CD14-positive monocyte (primary cell): ENCODE data around the gene LLCFC1. TPM values are rescaled to one million over a fixed set of nuclear protein-coding genes. Genes with fewer than 3 reads are reported as not detected.

Experiments
- DNase-seq, 3 donors: peaks; one replicate each; pipeline ENCODE4 v3.0.0-alpha.2; 2011 to 2022
- H2AFZ ChIP-seq: 2 replicates; pipeline ENCODE4 v1.6.0; 2012; ENCODE audit warnings: mild to moderate bottlenecking, low read depth, low read length, inconsistent platforms; ENCODE audit not compliant: insufficient read depth, poor library complexity, severe bottlenecking
- H3K27ac ChIP-seq, 2 donors: 1 replicate in 1 of 2; 2 replicates in 1 of 2; pipeline ENCODE4 v1.5.1; 2012 to 2013; ENCODE audit warnings: low read length in 2 of 2, control low read depth in 1 of 2, inconsistent platforms in 1 of 2, low read depth in 1 of 2, mild to moderate bottlenecking in 1 of 2
- H3K27me3 ChIP-seq, 2 donors: one replicate each; pipeline versions ENCODE4 v1.6.0 to v1.6.1; 2011 to 2013; ENCODE audit warnings: low read length in 2 of 2; ENCODE audit not compliant: control insufficient read depth in 2 of 2, insufficient read depth in 2 of 2
- H3K36me3 ChIP-seq, 2 donors: replicated peaks in 1 of 2; 1 replicate in 1 of 2; 2 replicates in 1 of 2; pipeline versions ENCODE4 v1.5.1 to v1.6.1; 2012 to 2013; ENCODE audit warnings: low read length in 2 of 2, control low read depth in 1 of 2, inconsistent platforms in 1 of 2, mild to moderate bottlenecking in 1 of 2; ENCODE audit not compliant: insufficient read depth in 2 of 2, control insufficient read depth in 1 of 2
- H3K4me1 ChIP-seq, 2 donors: 1 replicate in 1 of 2; 2 replicates in 1 of 2; pipeline versions ENCODE4 v1.5.1 to v1.6.1; 2012 to 2013; ENCODE audit warnings: low read length in 2 of 2, control low read depth in 1 of 2, inconsistent platforms in 1 of 2, mild to moderate bottlenecking in 1 of 2, moderate library complexity in 1 of 2; ENCODE audit not compliant: insufficient read depth in 2 of 2, control insufficient read depth in 1 of 2
- H3K4me2 ChIP-seq: replicated peaks from 2 replicates; pipeline ENCODE3; 2012; ENCODE audit warnings: low read length, moderate library complexity, mild to moderate bottlenecking; ENCODE audit not compliant: poor library complexity, severe bottlenecking; ENCODE audit errors: extremely low read depth
- H3K4me3 ChIP-seq, 3 experiments: fragments of 200-600 bp in 1 of 3; sonication (generic) in 1 of 3; replicated peaks in 1 of 3; 1 replicate in 2 of 3; 2 replicates in 1 of 3; pipeline ENCODE4 v1.5.1; 2011 to 2013; ENCODE audit warnings: low read length in 3 of 3, mild to moderate bottlenecking in 3 of 3, control low read depth in 2 of 3, low read depth in 2 of 3, inconsistent platforms in 1 of 3, moderate library complexity in 1 of 3
- H3K79me2 ChIP-seq: 2 replicates; pipeline ENCODE4 v1.6.0; 2012; ENCODE audit warnings: mild to moderate bottlenecking, control low read depth, inconsistent platforms, low read length, moderate library complexity; ENCODE audit not compliant: insufficient read depth
- H3K9ac ChIP-seq: 2 replicates; pipeline ENCODE4 v1.6.0; 2017; ENCODE audit warnings: low read length, mild to moderate bottlenecking; ENCODE audit not compliant: insufficient read depth, poor library complexity, severe bottlenecking
- H3K9me3 ChIP-seq, 2 donors: replicated peaks in 1 of 2; 1 replicate in 1 of 2; 2 replicates in 1 of 2; pipeline versions ENCODE4 v1.5.1 to v1.6.1; 2012 to 2013; ENCODE audit warnings: low read length in 2 of 2, control low read depth in 1 of 2; ENCODE audit not compliant: control insufficient read depth in 1 of 2, insufficient read depth in 1 of 2
- H4K20me1 ChIP-seq: 2 replicates; pipeline ENCODE4 v1.6.0; 2012; ENCODE audit warnings: mild to moderate bottlenecking, low read length, control low read depth, moderate library complexity; ENCODE audit not compliant: insufficient read depth
- H3K27ac Mint-ChIP-seq, 7 donors: one replicate each; pipeline ENCODE4 v1.8.0; 2020; ENCODE audit warnings: mild to moderate bottlenecking in 7 of 7, mixed read lengths in 7 of 7, moderate library complexity in 6 of 7, inconsistent platforms in 2 of 7
- H3K27me3 Mint-ChIP-seq, 3 donors: one replicate each; pipeline ENCODE4 v1.8.0; 2021 to 2022; ENCODE audit warnings: low read depth in 3 of 3, mild to moderate bottlenecking in 3 of 3, mixed read lengths in 3 of 3, moderate library complexity in 3 of 3, inconsistent platforms in 1 of 3
- H3K36me3 Mint-ChIP-seq, 2 donors: one replicate each; pipeline ENCODE4 v1.8.0; 2020; ENCODE audit warnings: mixed read lengths in 2 of 2, inconsistent platforms in 1 of 2, mild to moderate bottlenecking in 1 of 2
- H3K4me1 Mint-ChIP-seq: one replicate; pipeline ENCODE4 v1.8.0; 2020; ENCODE audit warnings: mild to moderate bottlenecking, mixed read lengths
- H3K4me3 Mint-ChIP-seq, 2 donors: one replicate each; pipeline ENCODE4 v1.8.0; 2020; ENCODE audit warnings: mild to moderate bottlenecking in 2 of 2, mixed read lengths in 2 of 2, moderate library complexity in 1 of 2
- H3K9me3 Mint-ChIP-seq, 7 donors: one replicate each; pipeline ENCODE4 v1.8.0; 2020 to 2022; ENCODE audit warnings: mixed read lengths in 7 of 7, mild to moderate bottlenecking in 6 of 7, moderate library complexity in 6 of 7, inconsistent platforms in 2 of 7
- CTCF ChIP-seq: fragments of 200-600 bp; IDR thresholded peaks from one replicate; pipeline ENCODE4 v1.8.0; 2022; ENCODE audit warnings: antibody characterized with exemption, mild to moderate bottlenecking
- WGBS: methylation state at CpG from one replicate; pipeline ENCODE4 v1.1.5; 2013; ENCODE audit warnings: missing lambda C conversion rate; ENCODE audit not compliant: insufficient coverage; 5-methylcytosine and 5-hydroxymethylcytosine counted together
- intact Hi-C, 2 donors: fragments of 100-400 bp; cut with micrococcal nuclease; formaldehyde crosslinking; loops; one replicate each; pipeline versions ENCODE4 v1.15.0 to v1.15.1; 2023
- polyA plus RNA-seq, 3 donors: library from polyadenylated mRNA; depleted of rRNA in 1 of 3; unstranded in 2 of 3; stranded (reverse) in 1 of 3; fragments of 300-500 nt in 2 of 3; fragments of >200 nt in 1 of 3; fragmentation: Illumina TruSeq in 2 of 3; gene quantifications; 1 replicate in 2 of 3; 2 replicates in 1 of 3; pipeline ENCODE4 v1.2.3, GENCODE V29; 2012 to 2021

LLCFC1 gene
- polyA plus RNA-seq, 3 donors: 0.84 TPM; not detected in 2

GRCh38 chr7:142916508-142916907 is 22.8 kb upstream of the LLCFC1 start:
- no peak for DNase-seq
- no peaks in the 10 kb centered on the region for H3K27me3 ChIP-seq
- H3K27ac ChIP-seq: no peak overlapping the region
- no peaks in the 10 kb centered on the region for H4K20me1 ChIP-seq
- Mint-ChIP-seq H3K9me3 (peaks cover 0 to 2% (median 0%) of the 10 kb centered on the region in 7 donors), H3K27ac (no peak overlapping the region), H3K4me1 (peaks cover 7% of the 10 kb centered on the region), H3K27me3 (peaks cover 4 to 12% (median 5%) of the 10 kb centered on the region in 3 donors), H3K36me3 (no peaks in the 10 kb centered on the region), H3K4me3 (no peak overlapping the region)
- no CpG with 5 or more reads among the region's 2 CpGs for whole genome bisulfite sequencing
- H3K36me3 ChIP-seq: no peaks in the 10 kb centered on the region
- TF ChIP-seq CTCF: no peak
- H2AFZ ChIP-seq: no peak overlapping the region
- H3K9ac ChIP-seq: no peak overlapping the region
- no peaks in the 10 kb centered on the region for H3K79me2 ChIP-seq
- H3K4me1 ChIP-seq: peaks cover 0 to under 1% of the 10 kb centered on the region in 2 donors
- intact Hi-C loops: no loop called here
- no peaks in the 10 kb centered on the region for H3K9me3 ChIP-seq
- H3K4me3 ChIP-seq: no peak overlapping the region
- H3K4me2 ChIP-seq: no peak overlapping the region

GRCh38 chr7:142917447-142917846 is 21.8 kb upstream of the LLCFC1 start:
- Mint-ChIP-seq H3K27ac (no peak overlapping the region), H3K4me1 (peaks cover 7% of the 10 kb centered on the region), H3K4me3 (no peak overlapping the region), H3K36me3 (no peaks in the 10 kb centered on the region), H3K9me3 (peaks cover 0 to 2% (median 0%) of the 10 kb centered on the region in 7 donors), H3K27me3 (peaks cover 4 to 16% (median 5%) of the 10 kb centered on the region in 3 donors)
- no peaks in the 10 kb centered on the region for H3K79me2 ChIP-seq
- no peaks in the 10 kb centered on the region for H4K20me1 ChIP-seq
- intact Hi-C loops: no loop called here
- no peak overlapping the region for H2AFZ ChIP-seq
- no peaks in the 10 kb centered on the region for H3K36me3 ChIP-seq
- H3K9ac ChIP-seq: no peak overlapping the region
- no peaks in the 10 kb centered on the region for H3K4me1 ChIP-seq
- no peak for DNase-seq
- no peak overlapping the region for H3K4me3 ChIP-seq
- no peak overlapping the region for H3K4me2 ChIP-seq
- 100% methylated on average over 2 of the region's 3 CpGs for WGBS
- TF ChIP-seq CTCF: no peak
- no peaks in the 10 kb centered on the region for H3K27me3 ChIP-seq
- H3K27ac ChIP-seq: no peak overlapping the region
- no peaks in the 10 kb centered on the region for H3K9me3 ChIP-seq
